T-helper 22 cell (primary cell): ENCODE data around the gene MBNL2.
"Not testable (repeated sequence)": the region's sequence is repeated elsewhere in the genome, so short reads cannot be mapped to it uniquely, and the experiment has no call there.

ENCODE experiments used
- DNase-seq: peaks from one replicate; pipeline ENCODE4 v3.0.0-alpha.2; 2020; ENCODE audit warnings: low read depth

The MBNL2 gene, protein sequence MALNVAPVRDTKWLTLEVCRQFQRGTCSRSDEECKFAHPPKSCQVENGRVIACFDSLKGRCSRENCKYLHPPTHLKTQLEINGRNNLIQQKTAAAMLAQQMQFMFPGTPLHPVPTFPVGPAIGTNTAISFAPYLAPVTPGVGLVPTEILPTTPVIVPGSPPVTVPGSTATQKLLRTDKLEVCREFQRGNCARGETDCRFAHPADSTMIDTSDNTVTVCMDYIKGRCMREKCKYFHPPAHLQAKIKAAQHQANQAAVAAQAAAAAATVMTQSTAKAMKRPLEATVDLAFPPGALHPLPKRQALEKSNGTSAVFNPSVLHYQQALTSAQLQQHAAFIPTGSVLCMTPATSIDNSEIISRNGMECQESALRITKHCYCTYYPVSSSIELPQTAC

DNA sequence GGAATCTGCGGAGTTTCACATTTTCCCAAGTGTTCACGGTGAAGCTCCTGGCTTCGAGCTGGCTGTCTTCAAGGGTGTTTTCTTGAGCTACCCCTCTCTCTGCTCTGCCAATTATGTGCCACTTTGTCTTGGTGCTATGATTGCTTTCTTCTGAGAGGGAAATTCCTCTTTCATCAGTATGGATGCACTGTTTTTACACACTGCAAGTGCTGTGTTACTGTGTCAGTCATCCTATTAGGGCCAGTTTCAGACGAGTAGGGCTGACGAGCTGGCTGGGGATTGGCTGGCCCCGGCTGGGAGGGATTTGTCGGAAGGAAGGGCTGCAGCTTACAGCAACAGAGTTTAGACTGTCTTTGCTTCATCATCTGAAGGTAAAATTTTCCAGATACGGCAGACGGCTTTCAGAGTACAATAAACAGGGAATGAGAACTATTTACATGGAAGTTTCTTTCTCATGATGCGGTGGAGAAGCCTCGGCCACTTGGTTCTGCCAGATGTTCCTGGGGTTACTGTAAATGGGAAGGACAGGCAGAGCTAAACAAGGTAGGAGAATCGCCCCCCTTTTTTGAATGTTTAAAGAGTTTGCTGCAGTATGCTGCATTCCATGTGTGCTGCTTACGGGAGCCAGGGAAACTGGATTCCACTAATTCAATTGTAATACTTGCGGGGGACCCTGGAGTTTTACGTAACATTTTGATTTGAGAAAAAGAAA lies at the start of gene MBNL2:
Gene MBNL2, plus strand, starts transcription at position 345 of the 712 bp plus-strand sequence. CDS start 53,903 bp downstream, outside the sequence.
- peak; percentile 80 for DNase-seq

DNA sequence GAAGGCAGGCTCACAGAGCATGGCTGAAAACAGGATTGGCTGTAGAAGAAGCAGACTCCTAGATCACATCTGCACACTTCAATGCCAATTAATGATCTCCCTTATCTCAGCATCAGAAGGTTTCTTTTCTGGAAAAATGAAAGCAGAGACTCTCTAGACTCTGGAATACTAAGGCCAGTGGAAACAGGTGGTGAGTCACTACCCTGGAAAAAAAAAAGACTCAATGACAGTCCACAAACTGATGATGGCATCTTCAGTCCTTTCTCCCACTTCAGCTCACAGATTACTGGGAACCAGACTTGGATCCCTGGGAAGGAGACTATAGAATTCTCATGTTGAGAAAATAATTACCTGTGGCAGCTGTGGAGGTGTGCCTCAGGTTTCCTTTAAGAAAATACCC lies 47.5 kb upstream of the MBNL2 start:
- DNase-seq, result no peak

DNA sequence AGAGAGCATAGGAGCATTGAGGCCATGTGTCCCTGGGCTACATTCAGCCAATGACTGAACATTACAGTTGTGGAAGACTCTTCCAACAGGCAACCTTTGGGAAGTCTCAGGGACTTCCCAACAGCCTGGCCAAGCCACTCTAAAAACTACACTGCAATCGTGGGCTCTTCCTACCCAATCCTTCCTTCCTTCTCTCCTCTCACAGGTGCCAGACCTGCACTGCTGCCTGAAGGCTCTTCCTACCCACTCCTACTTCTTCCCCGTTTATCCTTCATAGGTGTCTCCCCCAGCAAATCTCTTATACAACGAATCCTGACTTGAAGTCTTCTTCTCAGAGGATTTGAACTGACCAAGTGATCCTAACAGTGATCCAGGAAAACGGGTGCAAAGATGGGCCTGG lies 47.1 kb upstream of the MBNL2 start:
- no peak for DNase-seq

DNA sequence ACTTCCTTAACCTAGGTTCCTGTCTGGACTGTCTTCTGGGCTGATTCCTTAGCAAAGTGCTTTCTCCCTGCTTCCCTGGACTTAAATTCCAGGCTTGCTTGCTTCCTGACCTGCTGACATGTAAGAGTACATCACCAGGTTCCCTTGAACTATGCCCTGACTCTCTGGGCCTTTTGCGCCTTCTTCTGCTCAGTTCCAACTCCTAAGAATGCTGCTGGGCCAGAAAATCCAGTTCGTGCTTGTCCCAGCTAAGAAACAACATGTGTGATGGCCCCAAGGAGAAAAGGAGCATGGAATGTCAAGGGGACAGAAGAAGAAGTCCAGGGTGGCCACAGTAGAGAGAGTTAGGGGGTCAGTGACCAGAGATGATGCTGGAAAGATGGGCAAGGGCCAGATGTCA lies 42.6 kb upstream of the MBNL2 start:
- DNase-seq, result no peak

DNA sequence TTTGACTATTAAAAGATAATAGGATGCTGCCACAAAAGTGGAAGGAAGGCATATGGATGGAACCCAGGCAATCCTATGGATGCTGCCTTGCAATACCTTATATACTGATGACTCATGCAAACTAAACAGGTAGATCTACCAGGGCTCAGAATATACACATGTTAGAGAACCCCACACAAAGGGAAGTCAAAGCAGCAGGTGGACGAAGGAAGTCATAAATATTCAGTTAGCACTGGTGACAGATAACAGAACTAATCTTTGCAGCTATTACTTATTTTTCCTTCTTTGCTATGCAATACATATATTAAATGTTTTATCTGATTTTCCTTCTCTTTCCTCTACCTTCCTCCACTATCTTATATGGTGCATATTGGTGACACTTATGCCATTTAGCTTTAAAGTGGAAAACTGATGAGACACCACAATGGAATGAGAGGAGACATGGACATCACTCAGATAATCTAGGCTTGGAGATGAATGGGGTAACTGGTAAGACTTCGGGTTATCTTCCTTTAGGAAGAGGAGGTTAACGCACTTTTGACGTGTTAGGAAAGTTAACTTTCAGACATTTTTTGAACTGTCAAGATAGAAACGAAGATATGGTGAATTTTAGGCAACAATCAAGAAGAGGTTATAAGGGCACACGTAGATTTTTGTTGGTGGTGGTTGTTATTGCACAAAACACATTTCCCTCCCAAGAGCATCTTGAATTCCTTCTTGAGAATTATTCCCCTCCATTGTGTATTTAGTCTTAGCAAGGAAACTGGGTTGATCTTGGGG lies 39.8 kb upstream of the MBNL2 start:
- DNase-seq, result no peak

DNA sequence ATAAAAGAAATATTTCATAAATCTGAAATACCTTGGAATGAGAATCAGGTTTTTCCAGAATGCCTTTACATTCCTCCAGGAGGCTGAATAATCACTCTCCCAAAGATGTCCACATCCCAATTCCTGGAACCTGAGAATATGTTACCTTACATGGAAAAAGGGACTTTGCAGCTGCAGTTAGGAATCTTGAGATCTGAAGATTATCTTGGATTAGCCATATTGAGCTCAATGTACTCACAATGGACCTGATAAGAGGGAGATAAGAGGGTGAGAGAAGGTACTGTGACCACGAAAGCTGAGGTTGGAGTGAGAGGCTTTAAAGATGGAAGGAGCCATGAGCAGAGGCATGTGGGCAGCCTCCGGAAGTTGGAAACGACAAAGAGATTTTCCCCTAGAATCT lies 36.8 kb upstream of the MBNL2 start:
- DNase-seq, result no peak

DNA sequence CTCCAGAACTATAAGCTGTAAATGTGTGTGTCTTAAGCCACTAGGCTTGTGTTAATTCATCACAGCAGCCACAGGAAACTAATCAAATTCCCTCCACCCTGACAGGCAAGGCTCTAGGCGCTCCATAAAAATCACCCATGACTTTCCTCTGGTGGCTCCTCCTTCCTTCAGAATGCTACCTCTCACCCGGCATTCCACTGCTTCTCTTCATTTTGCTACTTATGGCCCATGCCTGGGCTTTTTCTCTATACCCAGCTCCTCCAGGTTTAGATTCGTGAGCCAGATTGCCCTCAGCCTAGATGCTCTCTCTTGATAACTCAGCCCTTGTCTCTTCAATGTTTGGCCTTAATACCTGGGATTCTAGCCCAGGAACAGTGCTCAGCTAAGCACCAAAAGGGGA lies 36.4 kb upstream of the MBNL2 start:
- no peak for DNase-seq

DNA sequence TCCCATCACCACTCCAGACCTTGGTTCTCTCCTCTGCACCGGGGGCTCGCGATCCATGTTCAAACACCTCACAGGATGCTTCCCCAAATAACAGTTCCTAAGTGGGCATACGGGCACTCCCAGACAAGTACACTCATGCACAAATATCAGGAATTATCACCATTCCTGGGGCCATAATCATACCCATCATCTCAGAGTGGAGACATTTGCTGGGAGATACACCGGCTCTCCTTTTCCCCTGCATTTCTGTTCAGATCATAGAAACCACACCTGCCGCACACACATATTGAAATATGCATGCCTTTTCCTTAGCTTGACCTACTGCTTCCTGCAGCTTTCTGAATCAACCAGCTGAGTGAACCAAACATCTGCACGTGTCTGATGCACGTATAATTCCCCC lies 33.9 kb upstream of the MBNL2 start:
- DNase-seq, result no peak

DNA sequence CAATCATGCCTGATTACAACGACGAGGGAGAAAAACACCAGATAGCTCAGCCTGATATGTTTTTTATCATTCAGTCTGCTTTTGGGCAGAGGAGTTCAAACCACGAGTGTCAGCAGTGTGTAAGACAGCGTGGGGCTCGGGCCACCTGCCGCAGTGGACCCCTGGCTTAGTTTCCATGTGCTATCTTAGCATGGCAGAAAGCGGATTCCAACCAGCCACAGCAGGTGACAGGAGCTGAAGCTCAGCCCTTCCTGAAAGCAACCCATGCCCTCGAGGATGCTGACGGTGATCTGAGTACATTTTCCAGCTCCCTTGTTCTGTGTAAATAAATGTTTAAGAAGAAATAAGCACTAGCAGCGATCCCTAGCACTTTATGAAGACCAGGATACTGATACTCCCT lies 32.2 kb upstream of the MBNL2 start:
- no peak for DNase-seq

DNA sequence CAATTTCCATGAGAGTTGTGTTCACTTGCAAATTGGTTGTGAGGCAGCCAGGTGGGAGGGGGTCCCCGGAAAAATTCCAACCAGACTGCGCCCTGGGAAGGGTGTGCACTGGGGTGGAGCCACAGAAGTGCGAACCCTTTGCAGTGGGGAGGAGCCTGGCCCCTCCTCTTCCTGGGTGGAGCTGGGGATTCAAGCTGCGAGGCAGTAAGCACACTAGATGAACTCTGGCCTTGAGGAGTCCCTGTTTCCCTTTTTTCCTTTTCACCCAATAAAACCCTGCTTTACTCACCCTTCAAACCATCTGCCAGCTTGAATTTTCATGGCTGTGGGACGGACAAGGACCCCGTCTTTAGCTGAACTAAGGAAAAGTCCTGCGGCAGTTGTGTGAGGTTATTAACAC lies 31.0 kb upstream of the MBNL2 start:
- DNase-seq, result no peak

DNA sequence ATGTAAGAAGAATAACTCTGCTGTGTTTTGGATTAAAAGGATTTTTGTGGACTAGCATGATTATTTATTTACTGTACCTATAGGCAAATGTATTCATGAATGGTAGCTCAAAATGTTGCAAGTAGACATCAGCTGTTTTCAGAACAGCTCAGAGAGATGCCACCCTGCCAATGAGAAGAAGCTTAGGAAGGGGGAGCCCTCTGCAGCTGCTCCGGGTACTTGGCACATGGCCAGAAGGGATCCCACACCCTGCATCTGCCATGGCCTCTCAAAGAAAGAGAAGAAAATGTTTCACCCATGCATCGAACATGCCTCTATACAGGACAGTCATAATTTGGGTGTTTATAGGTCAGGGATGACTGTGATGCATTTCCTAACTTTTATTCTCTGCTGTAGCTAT lies 30.5 kb upstream of the MBNL2 start:
- DNase-seq, result no peak

DNA sequence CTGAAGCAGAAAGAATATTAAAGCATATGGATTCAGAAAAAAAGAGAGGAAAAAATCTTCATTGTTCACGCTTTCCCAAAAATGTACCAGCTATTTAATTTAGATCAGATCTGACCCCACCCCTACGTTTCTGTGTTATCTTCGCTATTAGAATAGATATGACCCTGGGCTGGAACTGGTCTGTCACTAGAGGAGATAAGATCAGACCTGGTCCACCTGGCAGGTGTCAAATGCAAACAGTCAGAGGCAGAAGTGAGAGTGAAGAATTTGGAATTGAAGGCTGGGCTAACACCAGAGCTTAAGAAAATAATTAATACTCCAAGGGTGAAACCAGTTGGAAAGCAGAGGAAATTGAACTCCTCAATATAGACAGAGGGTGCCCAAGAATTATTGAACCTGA lies 30.0 kb upstream of the MBNL2 start:
- no peak for DNase-seq

DNA sequence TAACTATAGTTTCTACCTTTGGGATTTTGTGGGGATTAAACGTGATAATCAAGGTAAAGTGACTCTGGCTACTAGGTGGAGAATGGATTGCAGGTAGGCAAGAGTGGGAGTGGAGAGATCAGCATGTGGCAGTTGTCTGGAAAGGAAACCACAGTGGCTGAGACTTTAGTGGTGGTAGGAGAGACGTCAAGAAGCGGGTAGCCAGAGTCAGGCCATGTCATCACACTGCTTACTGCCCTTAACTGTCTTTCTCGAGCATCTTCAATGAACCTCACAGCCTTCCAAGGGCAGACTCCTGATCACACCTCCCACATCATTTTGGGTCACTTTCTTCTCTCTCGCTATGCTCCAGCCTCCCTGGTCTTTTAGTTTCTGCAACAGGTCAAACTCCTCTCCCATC lies 28.6 kb upstream of the MBNL2 start:
- no peak for DNase-seq

DNA sequence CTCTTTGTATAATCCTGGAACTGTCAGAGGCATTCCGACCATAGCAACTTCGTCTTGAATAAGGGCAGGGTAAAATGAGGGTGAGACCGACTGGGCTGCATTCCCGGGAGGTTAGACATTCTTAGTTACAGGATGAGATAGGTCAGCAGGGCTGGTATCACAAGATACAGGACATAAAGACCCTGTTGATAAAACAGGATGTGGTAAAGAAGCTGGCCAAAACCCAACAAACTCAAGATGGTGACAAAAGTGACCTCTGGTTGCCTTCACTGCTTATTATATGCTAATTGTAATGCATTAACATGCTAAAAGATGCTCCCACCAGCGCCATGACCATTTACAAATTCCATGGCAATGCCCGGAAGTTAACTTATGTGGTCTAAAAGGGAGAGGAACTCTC lies 27.7 kb upstream of the MBNL2 start:
- no peak for DNase-seq

DNA sequence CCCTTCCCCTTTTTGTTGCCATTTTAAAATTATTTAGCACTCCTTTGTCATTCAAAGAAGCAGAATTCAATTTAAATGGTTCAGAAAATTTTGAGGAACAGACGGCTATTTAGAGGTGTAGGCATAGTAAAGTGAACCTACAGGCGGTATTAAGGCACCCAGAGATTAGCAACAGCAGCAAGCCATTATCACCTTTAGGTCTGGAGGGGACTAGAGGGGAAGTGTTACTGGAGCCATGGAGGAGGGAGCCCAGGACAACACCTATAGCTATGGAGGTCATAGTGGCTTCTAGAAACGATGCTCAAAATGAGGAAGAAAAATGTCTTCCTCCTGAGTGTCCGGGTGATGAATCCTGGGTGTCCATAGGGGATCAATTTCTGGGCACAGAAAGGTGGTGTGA lies 25.8 kb upstream of the MBNL2 start:
- DNase-seq, result no peak

DNA sequence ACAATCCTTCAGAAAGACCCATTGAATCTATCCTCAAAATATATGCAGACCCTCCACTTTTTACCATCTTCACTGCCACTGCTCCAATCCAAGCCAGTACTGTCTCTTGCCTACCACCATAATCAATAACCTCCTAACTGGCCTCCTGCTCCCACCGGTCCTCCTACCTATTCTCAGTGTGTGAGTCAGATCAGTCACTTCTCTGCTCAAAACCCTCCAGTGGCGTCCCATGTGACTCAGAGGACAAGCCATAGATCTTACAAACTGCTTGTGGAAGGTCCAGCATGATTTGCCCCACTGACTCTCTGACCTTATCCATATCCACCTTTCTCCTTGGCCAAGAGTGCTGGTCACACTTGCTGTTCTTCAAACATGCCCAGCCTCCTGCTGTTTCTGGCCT lies 23.4 kb upstream of the MBNL2 start:
- DNase-seq, result no peak

DNA sequence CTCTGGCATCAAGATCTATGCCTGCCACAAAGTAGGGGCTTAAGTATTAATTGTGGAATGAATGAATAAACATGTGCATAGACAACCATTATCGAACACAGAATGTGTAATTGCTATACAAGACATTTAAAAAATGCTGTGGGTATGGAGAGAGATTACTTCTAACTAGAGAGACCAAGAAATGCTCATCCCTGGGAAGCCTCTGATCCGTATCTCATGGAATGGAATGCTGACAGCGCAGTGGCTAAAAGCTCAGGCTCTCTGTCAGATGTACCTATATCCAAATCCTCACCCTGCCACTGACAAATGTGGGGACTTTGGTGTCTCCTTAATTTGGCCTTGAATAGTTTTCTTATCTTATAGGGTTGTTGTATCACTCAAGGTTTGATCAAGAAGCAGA lies 22.7 kb upstream of the MBNL2 start:
- no peak for DNase-seq

DNA sequence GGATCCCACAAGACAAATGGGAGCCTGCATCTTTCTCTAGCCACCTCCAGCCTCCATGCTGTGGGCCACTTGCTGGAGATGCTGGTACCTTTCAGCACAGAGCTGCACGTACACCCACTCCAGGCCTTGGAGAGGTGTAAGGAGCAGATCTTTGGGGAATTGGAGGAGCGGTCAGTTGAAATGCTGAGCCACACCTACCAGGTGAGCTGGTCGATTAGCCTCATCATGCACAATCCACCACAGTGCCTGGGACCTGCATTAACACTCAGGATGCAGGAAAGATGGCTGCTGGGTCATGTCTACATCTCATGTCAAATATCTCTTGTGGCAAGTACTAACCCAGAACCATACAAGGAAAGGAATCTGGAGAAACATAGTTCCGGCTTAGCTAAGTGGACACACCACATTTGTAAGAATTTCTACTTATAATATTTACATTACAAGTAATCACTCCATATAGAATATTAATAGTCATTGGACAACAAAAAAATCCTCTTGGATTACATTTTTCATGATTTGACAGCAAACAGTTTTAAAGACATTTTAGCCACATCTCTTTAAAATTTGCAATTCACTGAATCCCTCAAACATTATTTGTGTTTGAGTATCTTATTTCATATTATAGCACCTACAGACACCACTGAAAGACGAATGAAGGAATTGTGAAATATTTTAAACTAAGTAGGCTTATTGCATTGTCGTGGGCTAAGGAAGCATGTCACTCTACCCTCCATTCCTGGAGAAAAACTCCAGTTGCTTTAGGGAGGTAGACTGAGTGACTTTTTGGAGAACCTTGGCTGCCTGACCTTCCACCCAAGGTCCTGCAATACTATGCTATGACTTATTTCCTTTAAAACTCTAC lies 21.8 kb upstream of the MBNL2 start:
- no peak for DNase-seq

DNA sequence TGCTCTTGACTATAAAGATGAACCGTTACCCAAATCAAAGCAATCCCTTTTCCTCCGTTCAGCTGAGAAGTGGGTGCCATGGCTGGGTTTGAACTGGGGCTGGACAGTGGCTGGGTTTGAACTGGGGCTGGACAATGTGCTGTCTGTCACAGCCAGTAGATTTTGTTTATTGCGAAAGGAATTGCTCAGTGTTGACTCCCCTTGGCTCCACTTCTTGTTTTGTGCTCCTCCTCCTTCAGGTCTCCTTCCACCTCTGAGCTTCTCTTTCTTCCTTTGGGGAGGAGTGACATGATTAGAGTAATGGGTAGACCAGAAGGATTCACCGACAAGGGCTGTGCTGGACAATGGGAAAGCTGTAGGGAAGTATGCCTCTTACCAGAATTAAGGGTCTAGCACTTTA lies 19.4 kb upstream of the MBNL2 start:
- no peak for DNase-seq

DNA sequence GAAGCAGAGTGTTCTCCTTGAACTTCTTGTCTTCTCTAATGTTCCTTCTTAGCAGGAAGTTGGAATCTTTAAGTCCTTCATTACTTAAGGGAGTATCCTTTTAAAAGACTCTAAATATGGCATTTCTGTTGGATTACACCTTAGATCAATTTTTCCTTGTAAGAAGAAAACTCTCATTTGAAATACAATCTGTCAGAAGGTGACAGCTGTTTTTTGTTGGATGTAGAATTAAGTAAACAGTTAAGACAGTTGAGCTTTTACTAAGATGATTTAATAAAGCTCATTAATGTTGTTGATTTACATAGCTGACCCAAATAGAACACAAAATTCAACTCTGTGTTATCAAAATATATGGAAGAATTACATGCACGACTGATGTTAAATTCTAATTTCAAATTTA lies 16.7 kb upstream of the MBNL2 start:
- DNase-seq, result no peak

DNA sequence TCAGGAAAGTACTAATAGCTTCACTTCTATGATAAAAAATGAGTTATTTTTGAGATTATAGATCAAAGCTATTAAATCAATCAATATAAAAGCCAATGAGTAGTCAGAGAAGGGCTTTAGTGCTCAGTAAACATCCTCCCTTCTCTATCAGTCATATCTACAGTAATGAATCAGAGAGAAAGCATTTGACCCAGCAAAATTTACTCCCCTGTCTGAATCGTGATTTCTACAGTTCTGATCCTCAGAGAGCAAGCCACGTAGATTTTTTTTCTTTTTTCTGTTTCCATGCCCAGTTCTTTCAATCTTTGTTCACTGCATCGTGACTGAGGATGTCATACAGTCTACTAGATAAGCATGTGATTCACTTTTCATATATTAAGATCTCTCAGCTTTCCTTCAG lies 16.2 kb upstream of the MBNL2 start:
- DNase-seq, result no peak

DNA sequence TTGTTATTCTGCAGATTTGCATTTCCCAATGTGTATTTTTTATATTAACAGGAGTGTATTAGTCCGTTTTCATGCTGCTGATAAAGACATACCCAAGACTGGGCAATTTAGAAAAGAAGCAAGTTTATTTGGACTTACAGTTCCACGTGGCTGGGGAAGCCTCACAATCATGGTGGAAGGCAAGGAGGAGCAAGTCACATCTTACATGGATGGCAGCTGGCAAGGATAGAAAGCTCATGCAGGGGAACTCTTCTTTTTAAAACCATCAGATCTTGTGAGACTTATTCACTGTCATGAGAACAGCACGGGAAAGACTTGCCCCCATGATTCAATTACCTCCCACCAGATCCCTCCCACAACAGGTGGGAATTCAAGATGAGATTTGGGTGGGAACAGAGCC lies 14.9 kb upstream of the MBNL2 start:
- not testable (repeated sequence) for DNase-seq
